ENCODE results near the gene CCT2. TPM values are rescaled to one million over a fixed set of nuclear protein-coding genes. Genes with fewer than 3 reads are reported as not detected.

CCT2 gene
- total RNA-seq, 1 donor from 2014 or later: 224 TPM

GRCh38 chr12:69616025-69616424 is 30.8 kb downstream of the CCT2 start:
- Histone ChIP-seq H3K27me3 (ENCODE audit: control insufficient read depth, insufficient read depth, low read length) (no peaks in the 10 kb centered on the region), H3K4me3 (ENCODE audit: low read depth, low read length) (no peak overlapping the region), H3K36me3 (ENCODE audit: control insufficient read depth, insufficient read depth, low read length) (no peaks in the 10 kb centered on the region)
- no peak for DNase-seq (ENCODE audit: low read depth)
- TF ChIP-seq, protein P1, sequence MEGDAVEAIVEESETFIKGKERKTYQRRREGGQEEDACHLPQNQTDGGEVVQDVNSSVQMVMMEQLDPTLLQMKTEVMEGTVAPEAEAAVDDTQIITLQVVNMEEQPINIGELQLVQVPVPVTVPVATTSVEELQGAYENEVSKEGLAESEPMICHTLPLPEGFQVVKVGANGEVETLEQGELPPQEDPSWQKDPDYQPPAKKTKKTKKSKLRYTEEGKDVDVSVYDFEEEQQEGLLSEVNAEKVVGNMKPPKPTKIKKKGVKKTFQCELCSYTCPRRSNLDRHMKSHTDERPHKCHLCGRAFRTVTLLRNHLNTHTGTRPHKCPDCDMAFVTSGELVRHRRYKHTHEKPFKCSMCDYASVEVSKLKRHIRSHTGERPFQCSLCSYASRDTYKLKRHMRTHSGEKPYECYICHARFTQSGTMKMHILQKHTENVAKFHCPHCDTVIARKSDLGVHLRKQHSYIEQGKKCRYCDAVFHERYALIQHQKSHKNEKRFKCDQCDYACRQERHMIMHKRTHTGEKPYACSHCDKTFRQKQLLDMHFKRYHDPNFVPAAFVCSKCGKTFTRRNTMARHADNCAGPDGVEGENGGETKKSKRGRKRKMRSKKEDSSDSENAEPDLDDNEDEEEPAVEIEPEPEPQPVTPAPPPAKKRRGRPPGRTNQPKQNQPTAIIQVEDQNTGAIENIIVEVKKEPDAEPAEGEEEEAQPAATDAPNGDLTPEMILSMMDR (IDR thresholded peaks at IDR 0.05; ENCODE audit: insufficient read depth, low read length, poor library complexity, severe bottlenecking): no peak

DNA sequence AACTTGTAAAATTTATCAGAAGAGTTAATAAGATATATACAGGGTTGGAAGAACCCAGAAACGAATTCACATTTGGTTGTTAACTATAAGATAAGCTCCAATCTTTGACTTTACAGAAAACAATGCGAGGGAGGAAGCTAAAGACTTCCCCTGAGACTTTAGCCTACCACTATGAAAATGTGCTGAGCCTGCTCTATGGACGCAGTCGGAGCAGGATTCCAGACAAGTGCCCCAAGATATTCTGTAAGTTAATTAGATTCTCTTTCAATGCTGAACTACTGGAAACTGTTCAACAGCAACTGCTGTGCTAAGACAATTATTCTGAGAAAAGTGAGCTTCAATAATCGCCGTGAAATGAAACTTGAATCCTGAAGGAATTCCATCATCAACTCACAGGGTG is 33.8 kb downstream of the CCT2 start:
- TF ChIP-seq, protein P1 (IDR thresholded peaks at IDR 0.05; ENCODE audit: insufficient read depth, low read length, poor library complexity, severe bottlenecking): no peak
- no peak for DNase-seq (ENCODE audit: low read depth)

GRCh38 chr12:69620077-69620476 is 34.8 kb downstream of the CCT2 start:
- Histone ChIP-seq H3K36me3 (ENCODE audit: control insufficient read depth, insufficient read depth, low read length) (no peaks in the 10 kb centered on the region), H3K27me3 (ENCODE audit: control insufficient read depth, insufficient read depth, low read length) (no peaks in the 10 kb centered on the region), H3K4me3 (ENCODE audit: low read depth, low read length) (no peak overlapping the region)
- no peak for DNase-seq (ENCODE audit: low read depth)
- TF ChIP-seq, protein P1 (IDR thresholded peaks at IDR 0.05; ENCODE audit: insufficient read depth, low read length, poor library complexity, severe bottlenecking): no peak

More for the DNA sequence above, 33.8 kb downstream of the CCT2 start:
- Histone ChIP-seq H3K4me3 (ENCODE audit: low read depth, low read length) (no peak overlapping the region), H3K27me3 (ENCODE audit: control insufficient read depth, insufficient read depth, low read length) (no peaks in the 10 kb centered on the region), H3K36me3 (ENCODE audit: control insufficient read depth, insufficient read depth, low read length) (no peaks in the 10 kb centered on the region)

- TF ChIP-seq, protein P1 (IDR thresholded peaks at IDR 0.05; ENCODE audit: insufficient read depth, low read length, poor library complexity, severe bottlenecking): no peak
- H3K4me3 ChIP-seq (ENCODE audit: low read depth, low read length): no peak overlapping the region
- no peak for DNase-seq (ENCODE audit: low read depth)
- H3K27me3 ChIP-seq (ENCODE audit: control insufficient read depth, insufficient read depth, low read length): peaks cover 2% of the 10 kb centered on the region
- H3K36me3 ChIP-seq (ENCODE audit: control insufficient read depth, insufficient read depth, low read length): no peaks in the 10 kb centered on the region
These were observed 35.7 kb downstream of the CCT2 start for GRCh38 chr12:69620921-69621320.

DNA sequence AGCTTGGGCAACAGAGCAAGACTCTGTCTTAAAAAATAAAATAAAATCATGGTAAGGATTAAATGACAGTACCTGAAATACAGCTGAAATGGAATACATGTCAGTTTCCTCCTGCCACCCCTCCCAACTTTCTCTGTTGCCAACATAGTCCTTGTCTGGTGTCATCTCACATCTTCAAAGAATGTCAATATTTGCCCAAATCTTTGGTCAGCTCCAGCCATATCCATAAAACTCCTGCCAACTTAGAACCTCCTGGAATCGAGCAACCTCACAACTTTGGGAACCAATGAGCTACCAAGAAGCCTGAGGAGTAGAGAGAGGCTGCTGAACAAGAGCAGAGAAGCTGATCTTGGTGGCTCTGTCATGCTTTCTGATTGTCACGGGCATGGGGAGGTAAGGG is 36.3 kb downstream of the CCT2 start:
- DNase-seq (ENCODE audit: low read depth): no peak
- peaks cover 2% of the 10 kb centered on the region for H3K27me3 ChIP-seq (ENCODE audit: control insufficient read depth, insufficient read depth, low read length)
- H3K36me3 ChIP-seq (ENCODE audit: control insufficient read depth, insufficient read depth, low read length): no peaks in the 10 kb centered on the region
- TF ChIP-seq, protein P1 (IDR thresholded peaks at IDR 0.05; ENCODE audit: insufficient read depth, low read length, poor library complexity, severe bottlenecking): no peak
- H3K4me3 ChIP-seq (ENCODE audit: low read depth, low read length): no peak overlapping the region

- H3K36me3 ChIP-seq (ENCODE audit: control insufficient read depth, insufficient read depth, low read length): no peaks in the 10 kb centered on the region
- H3K27me3 ChIP-seq (ENCODE audit: control insufficient read depth, insufficient read depth, low read length): peaks cover 2% of the 10 kb centered on the region
- DNase-seq (ENCODE audit: low read depth): no peak
- no peak overlapping the region for H3K4me3 ChIP-seq (ENCODE audit: low read depth, low read length)
- TF ChIP-seq, protein P1 (IDR thresholded peaks at IDR 0.05; ENCODE audit: insufficient read depth, low read length, poor library complexity, severe bottlenecking): no peak
These were observed 38.7 kb downstream of the CCT2 start for GRCh38 chr12:69623970-69624369.

All from kidney epithelial cell (primary cell).